KOPT-K1 (cell line): ENCODE measurements around the gene INTS14.

Experiments
- H3K27ac ChIP-seq: fragments of 200-600 bp; sonication (generic); 2 replicates; pipeline ENCODE4 v1.5.1; 2016; ENCODE audit warnings: antibody characterized with exemption, mild to moderate bottlenecking, low read depth, low read length; ENCODE audit not compliant: poor library complexity, severe bottlenecking
- H3K36me3 ChIP-seq: fragments of 200-600 bp; sonication (generic); 2 replicates; pipeline ENCODE4 v1.5.1; 2017; ENCODE audit warnings: antibody characterized with exemption, mild to moderate bottlenecking, low read length, moderate library complexity; ENCODE audit not compliant: insufficient read depth
- H3K9me3 ChIP-seq: fragments of 200-600 bp; sonication (generic); 2 replicates; pipeline ENCODE4 v1.5.1; 2017; ENCODE audit warnings: antibody characterized with exemption, low read length, mild to moderate bottlenecking; ENCODE audit not compliant: insufficient read depth, poor library complexity, severe bottlenecking

Gene INTS14

DNA sequence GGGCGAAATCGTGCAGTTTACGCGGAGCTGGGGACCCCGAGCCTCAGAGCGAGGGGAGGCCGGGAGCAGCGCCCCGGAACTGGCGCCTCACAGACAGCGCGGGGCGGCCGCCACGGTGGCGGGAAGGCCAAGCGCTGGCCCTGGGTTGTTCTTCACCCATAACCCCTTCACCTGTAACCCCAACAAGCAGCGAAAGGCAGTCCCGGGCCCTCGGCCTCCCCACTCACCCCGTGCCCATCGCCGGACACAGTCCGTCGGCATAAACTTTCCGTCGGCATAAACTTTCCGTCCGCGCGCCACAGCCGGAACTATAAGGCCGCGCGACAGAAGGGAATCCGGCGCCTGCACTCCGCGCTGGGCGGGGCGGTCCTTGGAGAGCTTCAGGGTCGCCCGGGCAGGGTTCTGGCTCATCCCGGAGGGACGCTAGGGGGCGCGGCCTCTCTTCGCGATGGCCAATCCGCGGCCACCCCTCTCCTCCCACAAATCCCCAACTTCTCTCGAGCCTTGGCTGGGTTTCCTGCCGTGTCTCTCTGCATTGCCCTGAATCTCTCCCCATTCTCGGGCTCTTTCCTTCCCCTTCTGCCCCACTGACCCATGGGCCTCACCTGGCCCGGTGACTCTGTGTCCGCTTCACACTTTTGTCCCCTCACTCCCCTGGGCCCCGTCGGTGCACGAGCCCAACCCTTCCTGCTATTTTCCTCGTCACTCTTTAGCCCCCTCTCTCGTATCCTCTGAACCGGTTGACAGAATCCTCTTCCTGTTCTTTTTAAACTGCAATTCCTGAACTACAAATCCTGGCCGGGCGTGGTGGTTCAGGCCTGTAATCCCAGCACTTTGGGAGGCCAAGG is at the start of gene INTS14:
INTS14 (minus strand) TSS at position 261 of the 848 bp plus-strand sequence. CDS start 3,751 bp downstream, outside the sequence.
- Histone ChIP-seq H3K27ac (peak within 1 kb of the TSS; percentile 77), H3K36me3 (peaks cover 9% of the 10 kb centered on the region; the same call in 1 of the 2 replicates), H3K9me3 (no peaks in the 10 kb centered on the region)

DNA sequence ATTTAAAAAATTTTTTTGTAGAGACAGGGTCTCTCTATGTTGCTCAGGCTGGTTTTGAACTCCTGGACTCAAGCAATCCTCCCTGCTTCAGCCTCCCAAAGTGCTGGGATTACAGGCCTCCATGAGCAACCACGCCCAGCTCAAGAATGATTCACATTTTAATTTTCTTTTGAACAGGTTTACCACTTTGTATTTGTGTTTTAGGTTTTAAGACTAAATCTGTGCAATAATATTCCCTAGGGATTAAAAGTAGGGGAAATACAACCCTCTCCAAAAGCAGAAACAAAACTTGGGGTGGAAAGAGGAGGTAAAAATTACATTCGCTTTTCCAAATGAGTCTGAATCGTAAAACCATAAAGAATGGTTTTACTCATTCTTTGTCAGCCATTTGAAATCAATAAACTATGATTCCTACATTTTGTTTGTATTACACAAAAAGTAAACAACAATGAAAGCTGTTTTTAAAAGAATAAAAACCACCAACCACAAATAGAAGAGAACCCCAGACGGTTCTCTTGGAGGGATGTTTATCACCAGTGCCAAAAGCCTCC is 48.6 kb upstream of the INTS14 start:
- peaks cover 10% of the 10 kb centered on the region for H3K36me3 ChIP-seq
- H3K27ac ChIP-seq, result no peak overlapping the region
- H3K9me3 ChIP-seq, result no peaks in the 10 kb centered on the region

DNA sequence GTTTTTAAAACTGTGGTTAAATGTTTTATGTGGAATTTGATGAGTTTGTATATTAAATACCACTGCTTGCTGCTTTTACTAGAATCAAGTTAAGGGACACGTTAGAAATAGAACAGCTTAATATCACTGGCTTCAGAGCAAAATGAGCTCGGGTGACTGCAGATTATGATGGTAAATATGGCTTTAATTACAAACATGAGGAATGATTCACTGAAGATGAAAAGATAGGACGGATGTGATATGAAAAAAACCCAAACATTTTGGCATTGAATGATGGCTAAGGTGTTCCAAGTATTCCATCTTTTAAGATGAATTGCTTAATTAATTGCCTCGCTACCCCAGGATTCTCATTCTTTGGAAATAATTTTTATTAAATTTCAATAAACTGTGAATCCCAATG is 44.5 kb upstream of the INTS14 start:
- H3K9me3 ChIP-seq, result no peaks in the 10 kb centered on the region
- H3K27ac ChIP-seq, result no peak overlapping the region
- peaks cover 10% of the 10 kb centered on the region for H3K36me3 ChIP-seq

- peaks cover 7% of the 10 kb centered on the region for H3K36me3 ChIP-seq
- no peaks in the 10 kb centered on the region for H3K9me3 ChIP-seq
- no peak overlapping the region for H3K27ac ChIP-seq
These were observed 44.1 kb upstream of the INTS14 start for GRCh38 chr15:65655026-65655425.

GRCh38 chr15:65653801-65654521 is 43.0 kb upstream of the INTS14 start:
- H3K9me3 ChIP-seq, result no peaks in the 10 kb centered on the region
- H3K36me3 ChIP-seq, result peaks cover 5% of the 10 kb centered on the region; the same call in 1 of the 2 replicates
- H3K27ac ChIP-seq, result no peak overlapping the region

- peaks cover 5% of the 10 kb centered on the region; the same call in 1 of the 2 replicates for H3K36me3 ChIP-seq
- no peak overlapping the region for H3K27ac ChIP-seq
- H3K9me3 ChIP-seq, result no peaks in the 10 kb centered on the region
These were observed 42.4 kb upstream of the INTS14 start for GRCh38 chr15:65653341-65653740.

GRCh38 chr15:65651831-65652749 is 41.2 kb upstream of the INTS14 start:
- Histone ChIP-seq H3K36me3 (peaks cover 5% of the 10 kb centered on the region; the same call in 1 of the 2 replicates), H3K27ac (no peak overlapping the region), H3K9me3 (no peaks in the 10 kb centered on the region)

DNA sequence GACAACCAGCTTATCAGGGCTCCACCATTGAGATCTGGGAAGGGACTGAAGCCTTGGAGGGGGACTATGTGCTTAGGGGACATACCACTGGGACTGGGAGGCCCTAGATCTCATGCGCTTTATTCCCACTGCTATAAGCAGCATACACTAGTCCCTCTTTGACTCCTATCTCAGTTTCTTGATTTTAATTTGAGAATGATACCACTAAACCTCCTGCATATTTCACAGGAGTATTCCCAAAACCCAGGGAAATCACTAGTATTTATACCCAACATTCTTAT is 40.1 kb upstream of the INTS14 start:
- Histone ChIP-seq H3K9me3 (no peaks in the 10 kb centered on the region), H3K36me3 (peaks cover 2% of the 10 kb centered on the region; the same call in 1 of the 2 replicates), H3K27ac (no peak overlapping the region)

GRCh38 chr15:65650312-65651041 is 39.5 kb upstream of the INTS14 start:
- Histone ChIP-seq H3K9me3 (no peaks in the 10 kb centered on the region), H3K36me3 (no peaks in the 10 kb centered on the region), H3K27ac (no peak overlapping the region)

- no peaks in the 10 kb centered on the region for H3K9me3 ChIP-seq
- no peak overlapping the region for H3K27ac ChIP-seq
- no peaks in the 10 kb centered on the region for H3K36me3 ChIP-seq
These were observed 35.6 kb upstream of the INTS14 start for GRCh38 chr15:65646486-65646885.

- Histone ChIP-seq H3K27ac (no peak overlapping the region), H3K9me3 (no peaks in the 10 kb centered on the region)
These were observed 34.5 kb upstream of the INTS14 start for GRCh38 chr15:65645392-65645791.

GRCh38 chr15:65644282-65644681 is 33.4 kb upstream of the INTS14 start:
- Histone ChIP-seq H3K36me3 (no peaks in the 10 kb centered on the region), H3K9me3 (no peaks in the 10 kb centered on the region), H3K27ac (no peak overlapping the region)

More at GRCh38 chr15:65645392-65645791, 34.5 kb upstream of the INTS14 start:
- no peaks in the 10 kb centered on the region for H3K36me3 ChIP-seq

DNA sequence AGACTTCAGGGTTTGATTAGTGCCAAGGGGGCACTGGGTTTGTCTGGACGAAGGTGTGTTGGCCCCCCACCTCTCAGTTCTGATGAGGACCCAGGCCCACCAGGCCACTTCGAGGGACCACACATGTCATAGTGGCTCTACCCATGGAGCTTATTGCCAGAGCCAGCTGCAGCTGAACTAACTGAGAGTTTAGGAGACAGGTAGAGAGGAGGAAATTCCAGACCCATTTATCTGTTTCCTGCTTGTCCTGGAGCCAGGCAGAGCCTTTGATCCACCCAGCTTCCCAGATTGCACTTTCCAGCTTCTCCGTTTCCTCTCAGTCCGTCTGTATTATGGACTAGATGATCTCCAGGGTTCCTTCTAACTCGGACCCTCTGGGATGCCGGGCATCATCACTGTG is 31.7 kb upstream of the INTS14 start:
- H3K36me3 ChIP-seq, result no peaks in the 10 kb centered on the region
- H3K27ac ChIP-seq, result no peak overlapping the region

More for the DNA sequence above, 31.7 kb upstream of the INTS14 start:
- H3K9me3 ChIP-seq, result no peaks in the 10 kb centered on the region
